Activated B cell treated with CpG ODN at 0.5 μM for 24 hours (primary cell): Measurements from ENCODE around the gene RHAG. TPM values are rescaled to one million over a fixed set of nuclear protein-coding genes. Genes with fewer than 3 reads are reported as not detected.
A peak's percentile ranks its signal among the peaks of the same experiment; 100 is the strongest.
"Not testable (repeated sequence)": the region's sequence is repeated elsewhere in the genome, so short reads cannot be mapped to it uniquely, and the experiment has no call there.

Experiments
- ATAC-seq: fragments of 200-7000 bp; cut with Tn5 transposase; one replicate; pipeline ENCODE4 v1.10.0; 2021; ENCODE audit warnings: low read depth, mild to moderate bottlenecking, moderate library complexity
- CTCF ChIA-PET: fragments of 350-600 bp; sonication (Branson Sonifier 250); formaldehyde crosslinking; loops from one replicate; lab custom pipeline; 2021; ENCODE audit warnings: antibody characterized with exemption; lab: Charles Lee
- POLR2A ChIA-PET: fragments of 350-600 bp; sonication (Branson Sonifier 250); formaldehyde crosslinking; loops from one replicate; lab custom pipeline; 2021; ENCODE audit warnings: antibody characterized with exemption; lab: Charles Lee
- DNase-seq: peaks from one replicate; pipeline ENCODE4 v3.0.0; 2022
- H3K27ac Mint-ChIP-seq: one replicate; pipeline ENCODE4 v1.8.0; 2020; ENCODE audit warnings: mixed read lengths
- H3K27me3 Mint-ChIP-seq: one replicate; pipeline ENCODE4 v1.8.0; 2021; ENCODE audit warnings: mixed read lengths
- H3K36me3 Mint-ChIP-seq: one replicate; pipeline ENCODE4 v1.8.0; 2021; ENCODE audit warnings: low read depth, mixed read lengths
- H3K4me1 Mint-ChIP-seq: one replicate; pipeline ENCODE4 v1.8.0; 2021; ENCODE audit warnings: mixed read lengths
- H3K4me3 Mint-ChIP-seq: one replicate; pipeline ENCODE4 v1.8.0; 2020; ENCODE audit warnings: mild to moderate bottlenecking, mixed read lengths
- H3K9me3 Mint-ChIP-seq: one replicate; pipeline ENCODE4 v1.8.0; 2020; ENCODE audit warnings: mixed read lengths
- intact Hi-C: fragments of 100-400 bp; cut with micrococcal nuclease; formaldehyde crosslinking; loops from one replicate; pipeline ENCODE4 v1.15.1; 2024
- total RNA-seq: library from RNA; stranded (reverse); gene quantifications from 2 replicates; pipeline ENCODE4 v1.2.3, GENCODE V29; 2022
- TF ChIP-seq, protein P1 (sequence below): fragments of 200-600 bp; IDR thresholded peaks from one replicate; pipeline ENCODE4 v1.8.0; 2022; ENCODE audit warnings: antibody characterized with exemption, mild to moderate bottlenecking

The RHAG gene
- total RNA-seq, 1 donor from 2014 or later: not detected

DNA sequence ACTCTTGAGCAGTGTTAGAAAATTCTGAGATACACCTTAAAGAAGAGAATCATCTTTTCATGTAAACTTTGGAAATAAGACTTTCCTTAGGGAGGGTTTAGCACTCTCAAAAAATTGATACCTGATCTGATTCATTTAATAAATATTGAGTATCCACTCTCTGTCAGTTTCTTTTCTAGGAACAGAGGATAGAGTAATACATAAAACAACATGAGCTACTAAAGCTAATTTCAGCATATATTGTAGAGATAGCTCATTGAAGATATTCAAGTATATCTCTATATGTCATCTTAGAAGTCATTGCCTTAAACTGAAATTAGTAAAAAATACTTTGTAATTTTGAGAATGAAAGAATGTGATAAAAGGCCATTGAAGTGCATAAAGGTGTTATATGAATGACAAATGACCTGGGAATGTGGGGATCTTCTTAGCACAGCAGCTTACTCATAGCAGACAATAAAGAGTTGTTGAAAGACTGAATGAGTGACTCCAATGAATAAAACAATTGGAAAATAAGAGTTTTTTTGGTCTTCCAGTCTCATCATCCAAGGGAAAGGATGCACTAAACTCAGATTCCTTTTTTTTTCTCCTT lies 29.2 kb downstream of the RHAG start:
- POLR2A ChIA-PET: no interaction called here
- CTCF ChIA-PET: no interaction called here
- no peak for DNase-seq
- Mint-ChIP-seq H3K4me3 (no peak overlapping the region), H3K27ac (no peak overlapping the region), H3K4me1 (no peaks in the 10 kb centered on the region), H3K9me3 (no peaks in the 10 kb centered on the region), H3K27me3 (peaks cover 3% of the 10 kb centered on the region), H3K36me3 (no peaks in the 10 kb centered on the region)
- intact Hi-C loops: loop anchor here (1.0 kb wide), 1 partner anchor 75 kb away; no protein-coding TSS in a partner anchor
- TF ChIP-seq, protein P1, sequence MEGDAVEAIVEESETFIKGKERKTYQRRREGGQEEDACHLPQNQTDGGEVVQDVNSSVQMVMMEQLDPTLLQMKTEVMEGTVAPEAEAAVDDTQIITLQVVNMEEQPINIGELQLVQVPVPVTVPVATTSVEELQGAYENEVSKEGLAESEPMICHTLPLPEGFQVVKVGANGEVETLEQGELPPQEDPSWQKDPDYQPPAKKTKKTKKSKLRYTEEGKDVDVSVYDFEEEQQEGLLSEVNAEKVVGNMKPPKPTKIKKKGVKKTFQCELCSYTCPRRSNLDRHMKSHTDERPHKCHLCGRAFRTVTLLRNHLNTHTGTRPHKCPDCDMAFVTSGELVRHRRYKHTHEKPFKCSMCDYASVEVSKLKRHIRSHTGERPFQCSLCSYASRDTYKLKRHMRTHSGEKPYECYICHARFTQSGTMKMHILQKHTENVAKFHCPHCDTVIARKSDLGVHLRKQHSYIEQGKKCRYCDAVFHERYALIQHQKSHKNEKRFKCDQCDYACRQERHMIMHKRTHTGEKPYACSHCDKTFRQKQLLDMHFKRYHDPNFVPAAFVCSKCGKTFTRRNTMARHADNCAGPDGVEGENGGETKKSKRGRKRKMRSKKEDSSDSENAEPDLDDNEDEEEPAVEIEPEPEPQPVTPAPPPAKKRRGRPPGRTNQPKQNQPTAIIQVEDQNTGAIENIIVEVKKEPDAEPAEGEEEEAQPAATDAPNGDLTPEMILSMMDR: no peak
- ATAC-seq: no peak

DNA sequence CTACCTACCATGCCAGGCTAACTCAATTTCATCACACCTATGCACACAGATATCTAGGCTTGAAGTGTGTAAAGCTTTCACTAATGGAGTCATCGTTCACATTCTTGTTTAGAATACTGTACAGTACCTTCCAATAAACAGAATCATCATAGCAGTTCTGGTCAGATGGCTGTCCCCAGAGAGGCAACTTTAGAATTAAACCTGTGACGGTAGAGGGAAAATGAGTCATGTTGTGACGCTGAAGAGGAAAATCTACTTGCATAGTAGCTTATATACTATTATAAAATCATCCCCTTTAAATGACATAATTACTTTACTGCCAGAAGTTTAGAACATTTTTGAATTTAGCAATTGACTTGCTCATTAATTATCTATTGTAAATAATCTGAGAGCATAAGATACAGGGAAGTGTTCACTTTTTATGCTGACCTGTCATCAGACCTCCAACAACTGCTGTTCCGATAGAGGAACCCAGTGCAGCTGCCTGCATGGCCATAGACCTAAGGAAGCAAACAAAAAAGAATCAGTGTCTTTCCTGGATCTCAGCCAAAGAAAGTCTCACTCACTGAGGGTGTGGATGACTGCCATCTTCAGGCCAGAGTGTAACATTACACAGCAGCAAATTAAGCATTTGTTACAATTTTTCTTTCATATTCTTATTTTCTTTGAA lies 29.8 kb downstream of the RHAG start:
- intact Hi-C loops: loop anchor here (1.0 kb wide), 1 partner anchor 75 kb away; no protein-coding TSS in a partner anchor
- CTCF ChIA-PET: no interaction called here
- no peak for DNase-seq

DNA sequence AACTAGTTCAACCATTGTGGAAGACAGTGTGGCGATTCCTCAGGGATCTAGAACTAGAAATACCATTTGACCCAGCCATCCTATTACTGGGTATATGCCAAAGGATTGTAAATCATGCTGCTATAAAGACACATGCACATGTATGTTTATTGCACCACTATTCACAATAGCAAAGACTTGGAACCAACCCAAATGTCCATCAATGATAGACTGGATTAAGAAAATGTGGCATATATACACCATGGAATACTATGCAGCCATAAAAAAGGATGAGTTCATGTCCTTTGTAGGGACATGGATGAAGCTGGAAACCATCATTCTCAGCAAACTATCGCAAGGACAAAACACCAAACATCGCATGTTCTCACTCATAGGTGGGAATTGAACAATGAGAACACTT lies 32.6 kb downstream of the RHAG start:
- H3K27ac Mint-ChIP-seq: not testable (repeated sequence)

More for the DNA sequence above, 29.8 kb downstream of the RHAG start:
- peak; percentile 34 for ATAC-seq
- Mint-ChIP-seq H3K4me3 (no peak overlapping the region), H3K27ac (no peak overlapping the region), H3K36me3 (no peaks in the 10 kb centered on the region), H3K27me3 (peaks cover 3% of the 10 kb centered on the region), H3K4me1 (no peaks in the 10 kb centered on the region), H3K9me3 (no peaks in the 10 kb centered on the region)
- TF ChIP-seq, protein P1: no peak
- POLR2A ChIA-PET: no interaction called here

DNA sequence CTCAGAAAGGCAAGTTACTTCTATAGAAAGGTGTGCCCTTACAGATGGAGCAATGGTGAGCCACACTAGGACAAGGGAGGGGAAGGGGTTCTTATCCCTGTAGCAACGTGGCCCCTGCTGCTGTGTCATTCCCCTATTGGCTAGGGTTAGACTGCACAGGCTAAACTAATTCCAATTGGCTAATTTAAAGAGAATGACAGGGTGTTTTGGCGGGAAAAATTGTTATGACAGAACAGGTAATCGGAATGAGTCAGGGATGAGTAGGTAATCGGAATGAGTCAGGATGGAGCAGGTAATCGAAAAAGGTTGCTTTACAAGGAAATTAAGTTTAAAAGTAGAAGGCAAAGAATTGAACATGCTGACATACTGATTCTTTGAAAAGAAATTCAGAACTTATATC lies 49.4 kb downstream of the RHAG start:
- ATAC-seq, POLR2A ChIA-PET, H3K4me3 Mint-ChIP-seq, DNase-seq, H3K36me3 Mint-ChIP-seq, CTCF ChIA-PET, H3K27ac Mint-ChIP-seq, intact Hi-C loops, H3K27me3 Mint-ChIP-seq, H3K9me3 Mint-ChIP-seq, H3K4me1 Mint-ChIP-seq: not testable (repeated sequence)

More for the DNA sequence above, 32.6 kb downstream of the RHAG start:
- CTCF ChIA-PET, ATAC-seq, DNase-seq, intact Hi-C loops, H3K36me3 Mint-ChIP-seq, POLR2A ChIA-PET, H3K4me1 Mint-ChIP-seq, H3K9me3 Mint-ChIP-seq, H3K27me3 Mint-ChIP-seq, H3K4me3 Mint-ChIP-seq: not testable (repeated sequence)

DNA sequence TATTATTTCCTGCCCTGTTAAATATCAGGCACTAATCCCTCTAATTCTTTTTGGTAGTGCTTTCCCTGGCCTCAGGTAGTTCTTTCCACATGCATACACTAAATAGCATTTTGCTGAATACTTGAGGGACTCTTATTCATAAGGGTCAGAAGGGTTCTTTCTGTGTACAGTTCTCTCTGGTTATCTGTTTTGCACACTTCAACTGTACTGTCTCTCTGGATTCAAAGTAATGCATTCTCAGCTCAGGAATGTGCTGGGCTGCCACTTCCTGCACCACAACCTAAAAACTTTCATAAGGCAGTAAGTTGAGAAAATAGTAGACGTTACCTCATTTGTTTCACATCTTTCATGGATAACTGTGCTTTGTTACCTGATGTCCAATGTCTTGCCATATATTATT lies 54.1 kb downstream of the RHAG start:
- POLR2A ChIA-PET: no interaction called here
- intact Hi-C loops: no loop called here
- H3K4me1 Mint-ChIP-seq: no peaks in the 10 kb centered on the region
- H3K4me3 Mint-ChIP-seq: no peak overlapping the region
- no peak for DNase-seq
- no peak for ATAC-seq
- TF ChIP-seq, protein P1: no peak
- no peak overlapping the region for H3K27ac Mint-ChIP-seq
- CTCF ChIA-PET: no interaction called here
- no peaks in the 10 kb centered on the region for H3K9me3 Mint-ChIP-seq
- no peaks in the 10 kb centered on the region for H3K27me3 Mint-ChIP-seq
- H3K36me3 Mint-ChIP-seq: no peaks in the 10 kb centered on the region

DNA sequence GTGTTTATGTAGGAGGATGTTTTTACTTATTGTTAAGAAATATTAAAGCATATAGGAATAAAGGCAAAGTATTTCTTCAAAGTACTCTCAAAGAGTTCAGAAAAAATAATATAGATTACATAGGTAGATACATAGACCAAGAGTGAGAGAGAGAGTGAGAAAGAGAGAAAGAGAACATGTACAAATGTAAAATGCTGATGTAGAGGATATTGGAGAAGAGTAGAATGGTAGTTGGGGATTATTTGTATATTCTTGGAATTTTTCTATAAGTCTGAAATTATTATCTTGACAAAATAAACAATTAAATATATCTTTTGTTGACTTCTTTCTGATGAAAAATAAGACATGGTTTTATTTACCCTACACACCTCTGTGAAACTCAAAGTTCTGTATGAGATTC lies 57.0 kb downstream of the RHAG start:
- TF ChIP-seq, protein P1: no peak
- Mint-ChIP-seq H3K4me3 (no peak overlapping the region), H3K4me1 (no peaks in the 10 kb centered on the region), H3K9me3 (no peaks in the 10 kb centered on the region), H3K36me3 (no peaks in the 10 kb centered on the region), H3K27ac (no peak overlapping the region), H3K27me3 (no peaks in the 10 kb centered on the region)
- DNase-seq (no peak), ATAC-seq (no peak)
- ChIA-PET POLR2A (no interaction called here), CTCF (no interaction called here)
- intact Hi-C loops: no loop called here
